Testis (tissue), 3 donors: ENCODE results near the gene CTNNA1. TPM values are rescaled to one million over a fixed set of nuclear protein-coding genes. Genes with fewer than 3 reads are reported as not detected.

ENCODE experiments used
- DNase-seq: peaks from one replicate; pipeline ENCODE4 v3.0.0-alpha.2; 2019
- H3K27ac ChIP-seq, 2 donors: fragments of 200-600 bp; sonication (generic); one replicate each; pipeline ENCODE4 v1.5.1; 2019
- H3K27me3 ChIP-seq: fragments of 200-600 bp; sonication (generic); one replicate; pipeline ENCODE4 v1.5.1; 2019
- H3K36me3 ChIP-seq: fragments of 200-600 bp; sonication (generic); one replicate; pipeline ENCODE4 v1.5.1; 2017; ENCODE audit warnings: low read depth; ENCODE audit errors: missing control alignments
- H3K4me1 ChIP-seq: fragments of 200-600 bp; sonication (generic); one replicate; pipeline ENCODE4 v1.5.1; 2019
- H3K4me3 ChIP-seq, 2 donors: fragments of 200-600 bp; sonication (generic); one replicate each; pipeline ENCODE4 v1.5.1; 2017 to 2019
- H3K9me3 ChIP-seq: fragments of 200-600 bp; sonication (generic); one replicate; pipeline ENCODE4 v1.5.1; 2017
- CTCF ChIP-seq, 3 experiments: fragments of 450-650 bp in 2 of 3; fragments of 200-600 bp in 1 of 3; sonication (generic) in 1 of 3; IDR thresholded peaks; one replicate each; pipeline ENCODE4 v1.5.1; 2016 to 2019; ENCODE audit warnings: antibody characterized with exemption in 3 of 3, mild to moderate bottlenecking in 2 of 3, moderate library complexity in 1 of 3
- POLR2A ChIP-seq: fragments of 450-650 bp; IDR thresholded peaks from one replicate; pipeline ENCODE4 v1.6.1; 2017; ENCODE audit warnings: antibody characterized with exemption, mild to moderate bottlenecking, moderate library complexity
- WGBS, 2 donors: methylation state at CpG; one replicate each; pipeline ENCODE4 v1.1.5; 2018; 5-methylcytosine and 5-hydroxymethylcytosine counted together
- intact Hi-C: fragments of 100-400 bp; cut with DNase I; formaldehyde crosslinking; loops from one replicate; pipeline ENCODE4 v1.15.1; 2023; ENCODE audit warnings: low total_unique reads
- polyA plus RNA-seq: library from polyadenylated mRNA; stranded (reverse); fragments of 350-450 nt; fragmentation: Illumina TruSeq; extraction: RNeasy Lipid Tissue Mini Kit (QIAGEN cat#74804); gene quantifications from one replicate; pipeline ENCODE4 v1.2.3, GENCODE V29; 2014; ENCODE audit warnings: low read depth, low replicate concordance; ENCODE audit not compliant: insufficient read depth
- total RNA-seq, 2 donors: library from RNA; depleted of rRNA; stranded (reverse); fragments of >200 nt; gene quantifications; one replicate each; pipeline ENCODE4 v1.2.3, GENCODE V29; 2016

The CTNNA1 gene
- total and polyA plus RNA-seq, 3 donors from 2014 or later = 107 to 154 (median 135) TPM

DNA sequence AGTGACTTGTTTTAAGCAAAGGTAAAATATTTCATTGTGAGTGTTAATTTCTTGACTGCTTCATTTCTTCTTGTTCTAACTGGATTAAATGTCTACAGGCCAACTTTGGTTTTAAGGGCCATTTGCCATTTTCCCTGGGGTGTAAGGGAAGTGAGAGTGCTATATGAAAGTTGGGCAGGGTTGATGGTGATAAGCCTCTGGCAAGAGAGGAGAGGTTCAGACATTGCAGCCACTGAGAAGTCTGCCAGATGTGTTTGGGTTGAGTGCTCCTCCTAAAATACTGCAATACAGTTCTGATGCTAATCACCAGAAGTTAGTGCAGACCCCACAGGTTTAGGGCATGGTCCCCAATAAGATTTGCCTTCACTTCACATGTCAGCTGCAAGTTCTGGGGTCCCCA lies 136.8 kb downstream of the CTNNA1 start:
- intact Hi-C loops = no loop called here

DNA sequence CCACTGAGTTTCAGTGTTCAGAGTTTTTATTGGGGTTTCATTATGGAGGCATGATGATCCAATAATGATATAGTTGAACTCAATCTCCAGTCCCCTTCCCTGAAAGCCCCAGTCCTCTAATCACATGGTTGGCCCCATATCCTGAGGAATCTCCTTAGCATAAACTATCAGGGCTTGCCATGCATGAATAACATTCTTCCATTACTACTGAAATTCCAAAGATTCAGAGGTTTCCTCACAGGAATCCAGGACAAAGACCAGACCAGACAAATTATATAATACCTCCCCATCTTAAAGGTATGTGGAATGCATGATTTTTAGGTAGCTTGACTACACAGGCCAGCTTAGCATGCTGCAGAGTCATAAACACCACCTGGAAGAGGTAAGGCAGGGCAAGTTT lies 137.4 kb downstream of the CTNNA1 start:
- intact Hi-C loops = no loop called here
- Histone ChIP-seq H3K36me3 (no peaks in the 10 kb centered on the region), H3K9me3 (no peaks in the 10 kb centered on the region), H3K4me1 (no peaks in the 10 kb centered on the region), H3K27ac (no peak overlapping the region), H3K4me3 (no peak overlapping the region), H3K27me3 (no peaks in the 10 kb centered on the region)
- TF ChIP-seq CTCF (IDR thresholded peaks at IDR 0.05) (no peak), POLR2A (no peak)
- no peak for DNase-seq

More for the DNA sequence above, 136.8 kb downstream of the CTNNA1 start:
- DNase-seq = no peak
- no peak for TF ChIP-seq CTCF (IDR thresholded peaks at IDR 0.05)
- no peak for TF ChIP-seq POLR2A
- no peaks in the 10 kb centered on the region for H3K27me3 ChIP-seq
- H3K9me3 ChIP-seq = no peaks in the 10 kb centered on the region
- no peak overlapping the region for H3K4me3 ChIP-seq
- no peaks in the 10 kb centered on the region for H3K36me3 ChIP-seq
- H3K4me1 ChIP-seq = no peaks in the 10 kb centered on the region
- no peak overlapping the region for H3K27ac ChIP-seq

DNA sequence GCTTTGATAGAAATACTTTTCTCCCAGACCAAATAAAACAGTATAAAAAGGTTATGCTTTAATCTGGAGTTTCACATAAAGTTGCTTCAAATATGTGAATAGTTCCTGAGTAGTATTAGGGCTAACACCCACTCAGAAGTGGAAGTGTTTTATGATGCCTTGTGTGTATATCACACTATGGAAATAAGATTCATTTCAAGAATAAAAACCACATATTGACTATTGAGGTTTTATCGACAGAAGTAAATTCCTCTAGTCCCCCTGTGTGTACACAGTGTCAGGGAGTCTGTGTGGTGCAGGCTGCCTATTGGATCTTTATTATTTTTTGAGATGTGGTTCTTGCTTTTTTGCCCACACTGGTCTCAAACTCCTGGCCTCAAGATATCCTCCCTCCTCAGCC lies 142.7 kb downstream of the CTNNA1 start:
- no peaks in the 10 kb centered on the region for H3K27me3 ChIP-seq
- H3K4me1 ChIP-seq = peaks cover 11% of the 10 kb centered on the region
- no peak overlapping the region for H3K27ac ChIP-seq
- TF ChIP-seq POLR2A (no peak), CTCF (IDR thresholded peaks at IDR 0.05) (no peak)
- no peaks in the 10 kb centered on the region for H3K9me3 ChIP-seq
- DNase-seq = no peak
- H3K4me3 ChIP-seq = no peak overlapping the region
- H3K36me3 ChIP-seq = no peaks in the 10 kb centered on the region
- 96 to 100% methylated on average over 1 of the region's 1 CpG for WGBS, 2 donors
- intact Hi-C loops = no loop called here

GRCh38 chr5:138898299-138898698 lies 145.1 kb downstream of the CTNNA1 start:
- TF ChIP-seq POLR2A = no peak
- no peak for TF ChIP-seq CTCF (IDR thresholded peaks at IDR 0.05)
- Histone ChIP-seq H3K27me3 (no peaks in the 10 kb centered on the region), H3K27ac (no peak overlapping the region), H3K9me3 (no peaks in the 10 kb centered on the region), H3K4me3 (no peak overlapping the region), H3K4me1 (peaks cover 11% of the 10 kb centered on the region), H3K36me3 (no peaks in the 10 kb centered on the region)
- DNase-seq = no peak
- intact Hi-C loops = no loop called here
- WGBS, 2 donors = 98 to 100% methylated on average over 1 of the region's 1 CpG

DNA sequence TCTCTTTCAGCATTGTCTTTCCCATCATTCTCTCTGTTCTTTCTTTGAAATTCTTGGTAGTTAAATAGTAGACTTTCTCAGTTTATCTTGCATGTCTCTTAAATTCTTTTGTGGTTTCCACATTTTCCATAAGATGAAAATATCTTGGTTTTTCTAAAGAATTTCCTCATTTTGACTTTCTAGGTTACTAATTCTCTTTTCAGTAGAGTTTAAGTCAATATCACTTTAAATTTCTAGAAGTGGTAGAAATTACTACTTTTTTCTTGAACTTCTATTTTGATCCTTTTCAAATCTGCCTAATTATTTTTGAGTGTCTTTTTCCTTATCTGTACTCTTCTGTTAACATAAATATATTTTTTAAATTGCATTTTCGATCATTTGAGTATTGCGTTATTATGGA lies 145.5 kb downstream of the CTNNA1 start:
- Histone ChIP-seq H3K27me3 (no peaks in the 10 kb centered on the region), H3K36me3 (no peaks in the 10 kb centered on the region), H3K27ac (no peak overlapping the region), H3K4me3 (no peak overlapping the region), H3K9me3 (no peaks in the 10 kb centered on the region), H3K4me1 (peaks cover 11% of the 10 kb centered on the region)
- TF ChIP-seq POLR2A (no peak), CTCF (IDR thresholded peaks at IDR 0.05) (no peak)
- 93 to 96% methylated on average over 2 of the region's 2 CpGs for WGBS, 2 donors
- no peak for DNase-seq
- intact Hi-C loops = no loop called here
